ENCODE measurements around the gene AHR.

- no peak for TF ChIP-seq CTCF (IDR thresholded peaks at IDR 0.05 in 4 of 5, conservative IDR thresholded peaks at IDR 0.05 in 1 of 5)
- no peak for TF ChIP-seq POLR2A (IDR thresholded peaks at IDR 0.05)
These were observed 44.6 kb upstream of the AHR start for GRCh38 chr7:17253885-17254284.

Data from gastrocnemius medialis (tissue), 4 donors.